Measurements from ENCODE around the gene DDI2. TPM values are rescaled to one million over a fixed set of nuclear protein-coding genes. Genes with fewer than 3 reads are reported as not detected.

DDI2 gene
- total and polyA plus RNA-seq, 9 of the 15 experiments (the other 6 are each of a cell fraction or from before 2014, with no cell fraction given), result 6.5 to 48.4 (median 21.2) TPM

GRCh38 chr1:15628003-15628402 is 10.7 kb downstream of the DDI2 start (continued):
- TF ChIP-seq MTA2 (IDR thresholded peaks at IDR 0.05; ENCODE audit: low read depth) (peak; percentile 76), AFF4 (CRISPR knock-in tag; IDR thresholded peaks at IDR 0.05) (peak; percentile 43; the same call in 1 of the 2 replicates), YY1 (IDR thresholded peaks at IDR 0.05; ENCODE audit: borderline replicate concordance in 1 of 3, control insufficient read depth in 1 of 3, extremely low read depth in 1 of 3, insufficient read depth in 3 of 3, insufficient read length in 1 of 3, insufficient replicate concordance in 2 of 3, low read depth in 1 of 3, low read length in 2 of 3) (no peak), ARNT (IDR thresholded peaks at IDR 0.05) (0 out of 4 replicates have a peak, but pooled peaks of 1 of the 2 experiments have one; percentile 33), ZNF408 (CRISPR knock-in tag; IDR thresholded peaks at IDR 0.05; ENCODE audit: low read depth) (no peak), XRCC4 (IDR thresholded peaks at IDR 0.05; ENCODE audit: extremely low read depth, insufficient read depth, insufficient read length) (no peak), MTF1 (CRISPR knock-in tag; IDR thresholded peaks at IDR 0.05; ENCODE audit: borderline replicate concordance) (no peak), U2AF2 (optimal IDR thresholded peaks at IDR 0.05; ENCODE audit: low read depth, low read length) (no peak)
- TF ChIP-seq, protein P1, sequence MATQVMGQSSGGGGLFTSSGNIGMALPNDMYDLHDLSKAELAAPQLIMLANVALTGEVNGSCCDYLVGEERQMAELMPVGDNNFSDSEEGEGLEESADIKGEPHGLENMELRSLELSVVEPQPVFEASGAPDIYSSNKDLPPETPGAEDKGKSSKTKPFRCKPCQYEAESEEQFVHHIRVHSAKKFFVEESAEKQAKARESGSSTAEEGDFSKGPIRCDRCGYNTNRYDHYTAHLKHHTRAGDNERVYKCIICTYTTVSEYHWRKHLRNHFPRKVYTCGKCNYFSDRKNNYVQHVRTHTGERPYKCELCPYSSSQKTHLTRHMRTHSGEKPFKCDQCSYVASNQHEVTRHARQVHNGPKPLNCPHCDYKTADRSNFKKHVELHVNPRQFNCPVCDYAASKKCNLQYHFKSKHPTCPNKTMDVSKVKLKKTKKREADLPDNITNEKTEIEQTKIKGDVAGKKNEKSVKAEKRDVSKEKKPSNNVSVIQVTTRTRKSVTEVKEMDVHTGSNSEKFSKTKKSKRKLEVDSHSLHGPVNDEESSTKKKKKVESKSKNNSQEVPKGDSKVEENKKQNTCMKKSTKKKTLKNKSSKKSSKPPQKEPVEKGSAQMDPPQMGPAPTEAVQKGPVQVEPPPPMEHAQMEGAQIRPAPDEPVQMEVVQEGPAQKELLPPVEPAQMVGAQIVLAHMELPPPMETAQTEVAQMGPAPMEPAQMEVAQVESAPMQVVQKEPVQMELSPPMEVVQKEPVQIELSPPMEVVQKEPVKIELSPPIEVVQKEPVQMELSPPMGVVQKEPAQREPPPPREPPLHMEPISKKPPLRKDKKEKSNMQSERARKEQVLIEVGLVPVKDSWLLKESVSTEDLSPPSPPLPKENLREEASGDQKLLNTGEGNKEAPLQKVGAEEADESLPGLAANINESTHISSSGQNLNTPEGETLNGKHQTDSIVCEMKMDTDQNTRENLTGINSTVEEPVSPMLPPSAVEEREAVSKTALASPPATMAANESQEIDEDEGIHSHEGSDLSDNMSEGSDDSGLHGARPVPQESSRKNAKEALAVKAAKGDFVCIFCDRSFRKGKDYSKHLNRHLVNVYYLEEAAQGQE (IDR thresholded peaks at IDR 0.05; ENCODE audit: borderline replicate concordance), result peak; percentile 96
- TF ChIP-seq, protein P1 (CRISPR knock-in tag; IDR thresholded peaks at IDR 0.05; ENCODE audit: low read depth), result no peak
- TF ChIP-seq, protein P2, sequence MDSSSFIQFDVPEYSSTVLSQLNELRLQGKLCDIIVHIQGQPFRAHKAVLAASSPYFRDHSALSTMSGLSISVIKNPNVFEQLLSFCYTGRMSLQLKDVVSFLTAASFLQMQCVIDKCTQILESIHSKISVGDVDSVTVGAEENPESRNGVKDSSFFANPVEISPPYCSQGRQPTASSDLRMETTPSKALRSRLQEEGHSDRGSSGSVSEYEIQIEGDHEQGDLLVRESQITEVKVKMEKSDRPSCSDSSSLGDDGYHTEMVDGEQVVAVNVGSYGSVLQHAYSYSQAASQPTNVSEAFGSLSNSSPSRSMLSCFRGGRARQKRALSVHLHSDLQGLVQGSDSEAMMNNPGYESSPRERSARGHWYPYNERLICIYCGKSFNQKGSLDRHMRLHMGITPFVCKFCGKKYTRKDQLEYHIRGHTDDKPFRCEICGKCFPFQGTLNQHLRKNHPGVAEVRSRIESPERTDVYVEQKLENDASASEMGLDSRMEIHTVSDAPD (CRISPR knock-in tag; IDR thresholded peaks at IDR 0.05), result no peak
